ENCODE data around the gene CD59. TPM values are rescaled to one million over a fixed set of nuclear protein-coding genes. Genes with fewer than 3 reads are reported as not detected.

The CD59 gene
- total RNA-seq, 2 donors from 2014 or later, result 68.2 to 194 TPM

DNA sequence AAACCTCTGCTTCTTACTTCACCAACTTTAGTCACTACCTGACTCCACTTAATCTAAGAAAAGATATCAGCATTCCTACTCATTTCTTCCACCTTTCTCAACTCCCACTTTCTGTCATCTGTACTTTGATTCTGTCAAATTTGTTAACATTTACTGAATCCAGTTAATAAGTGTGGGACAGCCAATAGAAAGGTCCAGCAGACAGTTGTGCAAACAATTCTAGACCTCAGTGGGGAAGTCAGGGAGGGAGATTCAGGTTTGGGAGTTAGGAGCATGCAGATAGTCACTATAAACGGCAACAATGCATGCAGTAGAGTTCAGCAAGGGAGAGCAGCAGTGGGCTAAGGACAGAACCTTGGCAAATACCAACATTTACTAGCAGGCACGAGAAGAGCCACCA lies 34.0 kb upstream of the CD59 start:
- ATAC-seq (no peak), DNase-seq (no peak)
- intact Hi-C loops (cut with DNase I), result no loop called here
- no peak overlapping the region for H3K27ac ChIP-seq
- no peak overlapping the region for H3K4me3 ChIP-seq
- TF ChIP-seq, protein P1, sequence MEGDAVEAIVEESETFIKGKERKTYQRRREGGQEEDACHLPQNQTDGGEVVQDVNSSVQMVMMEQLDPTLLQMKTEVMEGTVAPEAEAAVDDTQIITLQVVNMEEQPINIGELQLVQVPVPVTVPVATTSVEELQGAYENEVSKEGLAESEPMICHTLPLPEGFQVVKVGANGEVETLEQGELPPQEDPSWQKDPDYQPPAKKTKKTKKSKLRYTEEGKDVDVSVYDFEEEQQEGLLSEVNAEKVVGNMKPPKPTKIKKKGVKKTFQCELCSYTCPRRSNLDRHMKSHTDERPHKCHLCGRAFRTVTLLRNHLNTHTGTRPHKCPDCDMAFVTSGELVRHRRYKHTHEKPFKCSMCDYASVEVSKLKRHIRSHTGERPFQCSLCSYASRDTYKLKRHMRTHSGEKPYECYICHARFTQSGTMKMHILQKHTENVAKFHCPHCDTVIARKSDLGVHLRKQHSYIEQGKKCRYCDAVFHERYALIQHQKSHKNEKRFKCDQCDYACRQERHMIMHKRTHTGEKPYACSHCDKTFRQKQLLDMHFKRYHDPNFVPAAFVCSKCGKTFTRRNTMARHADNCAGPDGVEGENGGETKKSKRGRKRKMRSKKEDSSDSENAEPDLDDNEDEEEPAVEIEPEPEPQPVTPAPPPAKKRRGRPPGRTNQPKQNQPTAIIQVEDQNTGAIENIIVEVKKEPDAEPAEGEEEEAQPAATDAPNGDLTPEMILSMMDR (IDR thresholded peaks at IDR 0.05), result no peak
- TF ChIP-seq POLR2A (IDR thresholded peaks at IDR 0.05), result no peak
- 20 to 23% methylated on average over 2 of the region's 2 CpGs for whole genome bisulfite sequencing, 2 donors
- H3K9me3 ChIP-seq, result no peaks in the 10 kb centered on the region
- H3K27me3 ChIP-seq, result no peaks in the 10 kb centered on the region
- H3K36me3 ChIP-seq (replicated peaks in 1 of 2; ENCODE audit: insufficient read depth in 1 of 2, low read depth in 2 of 2), result peaks cover 0 to 2% of the 10 kb centered on the region in 2 donors
- peaks cover 30% of the 10 kb centered on the region for H3K4me1 ChIP-seq

- H3K27me3 ChIP-seq, result no peaks in the 10 kb centered on the region
- no peak overlapping the region for H3K4me3 ChIP-seq
- H3K27ac ChIP-seq, result no peak overlapping the region
- ATAC-seq, result no peak
- H3K9me3 ChIP-seq, result no peaks in the 10 kb centered on the region
- peaks cover 0 to 4% of the 10 kb centered on the region in 2 donors for H3K36me3 ChIP-seq (replicated peaks in 1 of 2; ENCODE audit: insufficient read depth in 1 of 2, low read depth in 2 of 2)
- no peak for DNase-seq
- TF ChIP-seq, protein P1 (IDR thresholded peaks at IDR 0.05), result no peak
- no peak for TF ChIP-seq POLR2A (IDR thresholded peaks at IDR 0.05)
- WGBS, 2 donors, result 91 to 95% methylated on average over 4 of the region's 4 CpGs
- intact Hi-C loops (cut with DNase I), result no loop called here
- H3K4me1 ChIP-seq, result peaks cover 25% of the 10 kb centered on the region
These were observed 33.3 kb upstream of the CD59 start for GRCh38 chr11:33769542-33769941.

DNA sequence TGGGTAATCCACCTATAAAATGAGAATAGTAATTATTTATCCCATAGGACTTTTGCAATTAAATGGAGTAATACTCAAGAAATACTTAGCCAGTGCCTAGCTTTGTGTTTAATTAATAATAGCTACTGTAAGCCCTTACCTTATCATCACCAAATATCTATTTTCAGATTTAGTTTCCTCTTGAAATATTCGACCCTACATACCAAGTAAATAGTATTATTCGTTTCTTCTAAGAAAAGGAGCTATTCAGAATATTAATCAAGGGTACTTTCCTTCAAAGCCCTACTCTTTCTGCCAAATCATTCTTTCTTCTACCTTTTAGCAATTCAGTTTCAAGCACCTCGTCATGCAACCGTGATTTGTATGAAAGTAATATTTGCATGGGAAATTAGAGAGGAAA lies 31.4 kb upstream of the CD59 start:
- intact Hi-C loops (cut with DNase I), result no loop called here
- ATAC-seq, result no peak

DNA sequence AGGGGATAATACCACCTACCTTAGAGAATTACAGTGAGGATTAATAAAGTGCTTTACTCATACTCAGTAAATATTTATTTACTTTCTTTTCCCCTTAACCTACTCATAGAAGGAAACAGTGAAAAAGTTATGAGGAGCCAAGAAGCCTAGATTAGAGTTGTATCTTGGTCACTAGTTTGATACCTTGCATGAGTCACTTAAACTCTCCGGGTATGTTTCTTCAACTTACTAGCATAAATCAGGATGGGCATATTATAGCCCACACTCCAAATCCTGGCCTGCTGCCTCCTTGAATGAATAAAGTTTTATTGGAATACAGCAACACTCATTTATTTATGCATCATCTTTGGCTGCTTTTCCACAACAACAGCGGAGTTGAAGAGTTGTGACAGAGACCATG lies 29.9 kb upstream of the CD59 start:
- Histone ChIP-seq H3K27me3 (no peaks in the 10 kb centered on the region), H3K36me3 (replicated peaks in 1 of 2; ENCODE audit: insufficient read depth in 1 of 2, low read depth in 2 of 2) (peaks cover 0 to 13% of the 10 kb centered on the region in 2 donors), H3K9me3 (no peaks in the 10 kb centered on the region), H3K4me3 (no peak overlapping the region), H3K4me1 (peaks cover 4% of the 10 kb centered on the region), H3K27ac (no peak overlapping the region)
- DNase-seq, result no peak
- WGBS, 2 donors, result 85 to 90% methylated on average over 2 of the region's 2 CpGs
- intact Hi-C loops (cut with DNase I), result no loop called here
- TF ChIP-seq POLR2A (IDR thresholded peaks at IDR 0.05), result no peak
- TF ChIP-seq, protein P1 (IDR thresholded peaks at IDR 0.05), result no peak
- no peak for ATAC-seq

More for the DNA sequence above, 31.4 kb upstream of the CD59 start:
- peaks cover 16% of the 10 kb centered on the region for H3K4me1 ChIP-seq
- H3K27me3 ChIP-seq, result no peaks in the 10 kb centered on the region
- H3K9me3 ChIP-seq, result no peaks in the 10 kb centered on the region
- DNase-seq, result no peak
- WGBS, 2 donors, result 81 to 84% methylated on average over 4 of the region's 4 CpGs
- TF ChIP-seq, protein P1 (IDR thresholded peaks at IDR 0.05), result no peak
- TF ChIP-seq POLR2A (IDR thresholded peaks at IDR 0.05), result no peak
- H3K36me3 ChIP-seq (replicated peaks in 1 of 2; ENCODE audit: insufficient read depth in 1 of 2, low read depth in 2 of 2), result peaks cover 0 to 13% of the 10 kb centered on the region in 2 donors
- H3K4me3 ChIP-seq, result no peak overlapping the region
- H3K27ac ChIP-seq, result no peak overlapping the region

DNA sequence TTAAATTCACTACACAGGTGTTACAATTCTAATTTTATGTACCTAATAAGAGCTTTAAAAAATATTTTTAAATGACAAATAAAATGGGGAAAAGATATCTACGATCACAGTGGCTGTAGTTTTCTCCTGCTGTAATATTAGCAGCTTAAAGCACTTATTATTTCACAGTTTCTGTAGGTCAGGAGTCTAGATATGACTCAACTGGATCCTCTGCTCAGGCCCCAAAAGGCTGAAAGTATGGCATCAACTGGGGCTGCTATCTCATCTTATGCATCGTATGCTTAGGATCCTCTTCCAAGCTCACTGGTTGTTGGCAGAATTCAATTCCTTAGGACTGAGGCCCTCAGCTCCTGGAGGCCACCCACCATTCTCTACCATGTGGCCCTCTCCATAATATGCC lies 25.2 kb upstream of the CD59 start:
- no peak for ATAC-seq
- WGBS, 2 donors, result 86 to 97% methylated on average over 2 of the region's 2 CpGs

More for the DNA sequence above, 25.2 kb upstream of the CD59 start:
- peaks cover 0 to 28% of the 10 kb centered on the region in 2 donors for H3K36me3 ChIP-seq (replicated peaks in 1 of 2; ENCODE audit: insufficient read depth in 1 of 2, low read depth in 2 of 2)
- no peaks in the 10 kb centered on the region for H3K27me3 ChIP-seq
- intact Hi-C loops (cut with DNase I), result no loop called here
- DNase-seq, result no peak
- H3K4me3 ChIP-seq, result no peak overlapping the region
- TF ChIP-seq, protein P1 (IDR thresholded peaks at IDR 0.05), result no peak
- no peak for TF ChIP-seq POLR2A (IDR thresholded peaks at IDR 0.05)
- H3K9me3 ChIP-seq, result no peaks in the 10 kb centered on the region
- H3K27ac ChIP-seq, result no peak overlapping the region
- H3K4me1 ChIP-seq, result no peaks in the 10 kb centered on the region
